ENCODE measurements around the gene SH2D5.
"Not testable (repeated sequence)": the region's sequence is repeated elsewhere in the genome, so short reads cannot be mapped to it uniquely, and the experiment has no call there.

SH2D5 gene

DNA sequence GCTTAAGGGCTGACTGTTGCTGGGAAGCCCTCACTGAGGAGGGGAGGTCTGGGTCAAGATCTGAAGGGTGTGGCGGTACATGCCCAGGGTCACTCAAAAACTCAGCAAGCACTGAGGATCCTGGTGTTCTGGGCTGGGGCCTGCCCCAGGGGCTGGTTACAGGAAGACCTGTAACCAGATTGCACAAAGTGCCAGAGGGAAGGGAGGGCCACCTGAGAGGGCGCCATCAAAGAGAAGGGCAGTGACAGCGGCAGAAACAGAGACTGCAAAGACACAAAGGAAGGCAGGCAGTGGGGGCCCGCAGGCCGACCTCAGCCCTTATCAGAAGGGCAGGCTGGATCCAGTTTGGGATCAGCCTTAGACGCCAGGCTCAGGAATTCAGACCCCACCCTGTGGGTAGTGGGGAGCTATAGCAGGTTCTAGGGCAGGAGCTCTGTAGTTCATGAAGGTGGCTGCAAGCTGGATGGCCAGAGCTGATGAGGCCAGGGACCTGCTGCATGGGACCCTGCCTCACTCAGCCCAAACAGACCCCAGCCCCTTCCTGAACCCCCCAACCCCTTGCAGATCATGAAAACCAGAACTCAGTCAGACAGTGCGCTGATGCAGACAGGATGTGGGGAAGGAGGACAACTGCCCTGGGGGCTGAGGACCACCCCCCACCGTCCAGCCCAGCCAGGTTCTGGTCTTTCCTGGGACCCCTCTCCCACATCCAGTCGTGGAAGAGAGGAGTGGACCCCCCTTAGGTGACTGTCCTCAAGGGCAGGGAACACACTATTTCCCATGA lies 3.9 kb downstream of the SH2D5 start:
- in situ Hi-C loops (cut with MboI; ENCODE audit: low sequenced_read_pairs), result no loop called here

DNA sequence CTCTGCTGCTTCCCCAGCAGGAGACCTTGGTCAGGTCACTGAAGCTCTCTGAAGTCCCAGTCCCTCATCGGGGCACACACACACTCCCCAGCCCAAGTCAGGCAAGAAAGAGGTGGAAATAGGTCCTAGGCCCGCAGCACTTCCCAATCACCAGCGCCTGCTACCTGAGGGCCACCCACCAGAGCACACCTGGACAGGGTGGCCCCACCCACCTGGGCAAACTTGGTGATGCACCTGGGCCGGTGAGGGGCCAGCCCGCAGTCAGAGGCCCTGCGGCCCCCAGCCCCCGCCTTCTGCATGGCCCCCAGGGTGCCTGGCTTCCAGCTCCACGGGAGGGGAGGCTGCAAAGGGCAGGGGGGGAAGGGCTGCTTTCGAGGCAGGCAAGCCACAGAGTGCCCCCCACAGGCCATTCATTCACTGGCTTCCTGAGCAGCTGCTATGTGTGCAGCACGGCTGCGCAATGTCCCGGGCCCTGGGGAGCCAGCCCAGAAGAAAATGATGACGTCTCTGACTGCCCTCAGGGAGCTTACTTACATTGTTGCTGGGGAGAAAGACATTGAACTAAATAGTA lies 4.7 kb downstream of the SH2D5 start:
- in situ Hi-C loops (cut with MboI; ENCODE audit: low sequenced_read_pairs), result no loop called here

DNA sequence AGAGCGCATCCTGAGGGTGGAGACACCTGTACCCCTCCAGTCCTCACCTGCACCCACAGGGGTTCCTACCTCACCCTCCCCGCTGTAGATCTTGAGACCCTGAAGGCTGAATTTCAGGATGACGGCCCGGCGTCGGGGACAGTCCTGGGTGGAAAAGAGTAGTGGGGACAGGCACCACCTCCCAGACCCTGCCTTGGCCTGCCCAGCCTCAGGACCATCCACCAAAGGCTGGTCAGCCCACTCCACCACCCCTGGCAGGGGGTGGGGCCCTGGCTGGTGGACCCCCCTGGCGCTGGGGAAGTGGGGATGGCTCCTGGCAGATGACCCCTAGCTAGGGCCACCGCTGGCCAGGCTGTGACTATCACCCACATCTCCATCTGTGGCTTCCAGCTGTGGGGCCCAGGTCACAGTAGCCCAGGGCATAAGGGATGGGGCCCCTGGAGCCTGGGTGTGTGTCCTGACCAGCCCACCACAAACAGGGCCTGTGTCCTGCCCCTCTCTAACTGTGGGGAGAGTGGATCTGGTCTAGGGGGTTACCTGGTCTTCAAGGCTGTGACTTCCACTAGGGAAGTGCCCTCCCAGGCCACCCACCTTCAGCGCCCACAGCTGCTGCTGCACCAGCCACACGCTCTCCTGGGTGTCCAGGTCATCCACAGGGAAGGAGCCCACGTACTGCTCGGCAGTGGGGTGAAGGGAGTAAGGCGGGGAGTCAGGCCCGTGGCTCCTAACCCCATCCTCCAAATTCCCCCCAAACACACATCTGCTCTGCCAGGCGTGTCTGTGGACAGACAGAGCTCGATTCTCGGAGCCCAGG lies 5.4 kb downstream of the SH2D5 start:
- in situ Hi-C loops (cut with MboI; ENCODE audit: low sequenced_read_pairs), result no loop called here

DNA sequence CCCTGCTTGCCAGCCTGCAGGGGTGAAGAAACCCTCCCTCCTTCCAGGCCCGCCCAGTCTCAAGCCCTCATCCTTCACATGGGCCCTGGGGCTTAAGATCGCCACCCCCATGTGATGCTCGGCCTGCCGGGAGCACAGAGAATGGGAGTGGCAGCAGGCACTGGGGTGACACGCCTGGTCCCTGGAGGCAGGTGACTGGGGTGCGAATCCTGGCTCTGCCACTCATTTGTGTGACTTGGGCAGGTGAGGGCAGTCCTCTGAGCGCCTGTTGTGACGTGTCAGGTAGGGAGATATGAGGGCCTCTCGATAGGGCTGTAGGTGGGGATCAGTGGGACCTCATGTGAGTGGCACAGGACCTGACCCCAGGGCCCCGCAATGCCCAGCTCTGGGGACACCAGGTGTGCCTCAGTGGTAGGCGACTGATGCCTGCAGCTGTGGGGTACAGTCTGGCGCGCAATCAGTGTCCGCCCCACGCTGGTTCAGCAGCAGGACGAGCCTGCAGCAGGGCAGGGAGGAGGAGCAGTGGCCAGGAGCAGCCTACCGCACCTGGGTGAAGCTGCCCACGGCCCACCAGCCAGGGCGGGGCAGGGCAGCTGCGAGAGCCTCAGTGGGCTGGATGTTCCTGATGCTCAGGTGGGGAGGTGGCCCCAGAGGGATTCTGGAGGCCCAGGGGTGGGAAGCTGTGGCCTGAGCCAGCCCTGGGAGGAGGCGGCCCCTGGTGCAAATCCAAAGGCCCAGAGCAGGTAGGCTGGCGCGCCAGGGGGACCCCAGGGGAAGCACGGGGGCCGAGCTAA lies 6.2 kb downstream of the SH2D5 start:
- in situ Hi-C loops (cut with MboI; ENCODE audit: low sequenced_read_pairs), result no loop called here

GRCh38 chr1:20725189-20726117 lies 7.0 kb downstream of the SH2D5 start:
- in situ Hi-C loops (cut with MboI; ENCODE audit: low sequenced_read_pairs), result no loop called here

DNA sequence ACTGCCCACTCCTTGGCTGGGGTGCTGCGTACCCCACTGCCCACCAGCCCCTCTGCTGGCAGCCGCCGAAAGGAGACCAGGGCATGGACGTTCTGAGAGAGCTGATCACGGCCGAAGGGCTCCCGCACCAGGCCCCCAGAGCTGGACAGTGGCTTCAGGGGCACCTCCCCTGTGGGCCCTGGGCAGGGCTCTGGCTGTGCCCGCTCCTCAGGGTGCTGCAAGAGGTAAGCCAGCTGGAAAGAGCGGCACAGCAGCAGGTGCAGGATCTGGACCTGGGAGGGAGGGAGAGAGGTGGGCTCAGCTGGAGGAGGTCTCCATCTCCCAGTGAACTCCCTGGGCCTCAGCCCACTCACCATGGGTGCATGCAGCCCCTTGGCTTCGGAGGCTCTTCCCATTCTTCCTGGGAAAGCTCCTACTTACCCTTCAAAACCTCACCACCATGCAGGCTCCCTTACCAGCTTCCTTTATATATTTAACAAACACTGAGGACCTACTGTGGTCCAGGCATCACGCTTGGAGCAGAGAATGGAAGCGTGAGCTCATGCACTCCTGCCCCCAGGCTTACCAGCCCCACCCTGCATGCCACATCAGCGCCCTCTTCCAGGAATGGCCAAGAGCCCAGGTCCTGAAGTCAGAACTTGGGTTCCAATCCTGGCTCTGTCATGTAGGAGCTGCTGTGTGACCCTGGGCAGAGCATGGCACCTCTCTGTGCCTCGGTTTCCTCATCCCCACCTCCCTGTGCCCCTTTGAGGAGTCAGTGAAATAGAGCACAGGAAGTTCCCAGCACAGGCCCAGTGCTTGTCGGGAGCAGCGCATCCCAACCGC lies 7.9 kb downstream of the SH2D5 start:
- in situ Hi-C loops (cut with MboI; ENCODE audit: low sequenced_read_pairs), result no loop called here

- in situ Hi-C loops (cut with MboI; ENCODE audit: low sequenced_read_pairs), result no loop called here
Measured at GRCh38 chr1:20723537-20724363, 8.8 kb downstream of the SH2D5 start.

DNA sequence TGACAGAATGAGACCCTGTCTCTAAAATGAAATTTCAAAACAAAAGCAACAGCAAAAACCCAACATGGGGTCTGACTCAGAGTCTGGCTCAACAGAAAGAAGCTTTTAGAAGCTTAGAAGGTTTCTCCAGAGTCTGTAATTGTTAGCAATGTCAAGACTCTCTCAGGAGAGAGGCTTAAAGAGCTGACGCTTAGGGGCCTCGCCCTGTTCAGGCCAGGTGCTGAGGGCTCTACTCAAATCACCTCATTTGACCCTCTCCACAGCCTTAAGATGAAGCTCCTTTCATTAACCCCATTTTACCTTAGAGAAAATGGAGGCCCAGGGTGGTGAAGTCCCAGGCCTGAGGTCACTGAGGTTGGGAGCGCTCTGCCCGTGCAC lies 9.4 kb downstream of the SH2D5 start:
- in situ Hi-C loops (cut with MboI; ENCODE audit: low sequenced_read_pairs), result no loop called here

DNA sequence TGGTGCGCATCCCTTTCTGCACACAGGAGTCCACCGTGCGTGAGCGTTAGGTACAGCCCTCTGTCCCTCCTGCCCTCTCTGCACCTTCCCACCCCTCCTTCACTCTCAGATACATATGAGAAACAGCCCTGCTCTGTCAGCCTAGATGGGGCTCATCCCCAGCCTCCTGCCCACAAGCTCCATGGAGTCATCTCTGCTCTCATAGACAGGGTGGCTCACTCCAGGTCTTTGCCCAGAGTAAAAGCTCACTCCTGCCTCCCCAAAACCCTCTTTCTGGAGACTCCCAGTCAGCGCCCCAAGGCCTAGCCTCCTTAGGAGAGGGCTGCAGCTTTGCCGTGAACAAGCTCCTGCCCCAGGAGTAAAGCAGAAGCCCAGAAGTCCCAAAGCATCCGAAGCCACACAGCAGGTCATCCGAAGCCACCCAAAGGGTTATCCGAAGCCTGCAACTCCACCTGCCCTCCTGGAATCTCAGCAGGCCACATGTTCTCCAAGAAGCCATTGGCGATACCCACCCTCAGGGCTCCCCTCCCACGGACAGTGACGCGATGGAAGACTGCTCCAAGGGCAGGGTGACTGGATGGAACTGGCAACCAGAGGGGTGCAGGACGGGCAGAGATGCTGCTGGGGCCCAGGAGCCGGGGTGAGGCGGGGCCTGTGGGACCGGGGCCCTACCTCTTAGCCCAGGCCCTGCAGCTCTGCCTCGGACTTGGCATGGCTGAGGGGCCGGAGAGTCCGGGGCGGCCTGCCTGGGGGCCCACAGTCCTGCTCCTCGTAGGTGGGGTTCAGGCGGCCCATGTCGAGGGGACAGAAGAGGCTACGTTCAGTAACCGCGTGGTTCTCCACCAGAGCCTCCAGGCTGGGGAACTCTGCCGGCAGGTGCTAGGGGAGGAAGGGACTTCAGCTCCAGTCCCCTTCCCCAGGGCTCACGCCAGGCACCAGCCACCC lies 11.1 kb downstream of the SH2D5 start:
- in situ Hi-C loops (cut with MboI; ENCODE audit: low sequenced_read_pairs), result no loop called here

- in situ Hi-C loops (cut with MboI; ENCODE audit: low sequenced_read_pairs), result no loop called here
Measured at GRCh38 chr1:20720631-20721091, 11.8 kb downstream of the SH2D5 start.

GRCh38 chr1:20719871-20720620 lies 12.5 kb downstream of the SH2D5 start:
- in situ Hi-C loops (cut with MboI; ENCODE audit: low sequenced_read_pairs), result no loop called here

GRCh38 chr1:20719261-20719660 lies 13.2 kb downstream of the SH2D5 start:
- in situ Hi-C loops (cut with MboI; ENCODE audit: low sequenced_read_pairs), result no loop called here

DNA sequence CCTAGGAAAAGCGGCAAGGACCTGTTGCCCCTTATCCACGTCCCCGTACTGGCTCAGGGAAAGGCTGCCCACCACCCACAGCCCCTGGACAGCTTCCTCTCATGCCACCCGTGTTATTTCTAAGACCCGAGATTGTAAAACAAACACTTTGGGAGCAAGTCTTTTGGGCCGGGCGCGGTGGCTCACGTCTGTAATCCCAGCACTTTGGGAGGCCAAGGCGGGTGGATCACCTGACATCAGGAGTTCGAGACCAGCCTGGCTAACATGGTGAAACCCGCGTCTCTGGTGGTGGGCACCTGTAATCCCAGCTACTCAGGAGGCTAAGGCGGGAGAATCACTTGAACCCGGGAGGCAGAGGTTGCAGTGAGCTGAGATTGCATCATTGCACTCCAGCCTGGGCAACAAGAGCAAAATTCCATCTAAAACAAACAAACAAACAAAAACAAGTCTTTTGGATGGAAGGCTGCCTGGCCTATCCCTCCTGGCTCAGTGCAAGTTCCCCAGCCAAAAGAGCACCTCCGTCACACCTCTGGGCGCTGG lies 14.1 kb downstream of the SH2D5 start:
- in situ Hi-C loops (cut with MboI; ENCODE audit: low sequenced_read_pairs), result not testable (repeated sequence)

- in situ Hi-C loops (cut with MboI; ENCODE audit: low sequenced_read_pairs), result no loop called here
Measured at GRCh38 chr1:20717452-20718342, 14.8 kb downstream of the SH2D5 start, which contains the start of gene KIF17. Gene KIF17 (minus strand): TSS chr1:20718007. CDS start chr1:20717706, 301 bp downstream.

DNA sequence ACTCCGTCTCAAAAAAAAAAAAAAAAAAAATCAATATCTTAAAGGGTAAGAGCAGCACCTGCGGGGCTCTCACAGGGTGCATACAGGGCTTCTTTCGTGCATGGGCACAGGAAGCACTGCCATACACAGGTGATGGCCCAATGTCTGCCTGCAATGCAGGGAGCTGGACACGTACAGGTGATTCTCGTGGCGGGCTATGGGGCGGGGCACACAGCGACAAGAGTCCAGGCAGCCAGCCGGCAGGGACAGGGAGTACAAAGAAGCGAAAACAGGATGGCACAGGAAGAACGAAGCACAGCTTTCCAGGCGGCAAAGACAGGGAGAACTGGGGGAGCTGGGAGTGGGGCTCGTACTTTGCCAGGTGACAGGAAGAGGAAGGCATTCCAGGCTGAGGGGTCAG lies 16.3 kb downstream of the SH2D5 start:
- in situ Hi-C loops (cut with MboI; ENCODE audit: low sequenced_read_pairs), result no loop called here
